ENCODE measurements around the gene ZNF775.
A peak's percentile ranks its signal among the peaks of the same experiment; 100 is the strongest.

ZNF775 gene

DNA sequence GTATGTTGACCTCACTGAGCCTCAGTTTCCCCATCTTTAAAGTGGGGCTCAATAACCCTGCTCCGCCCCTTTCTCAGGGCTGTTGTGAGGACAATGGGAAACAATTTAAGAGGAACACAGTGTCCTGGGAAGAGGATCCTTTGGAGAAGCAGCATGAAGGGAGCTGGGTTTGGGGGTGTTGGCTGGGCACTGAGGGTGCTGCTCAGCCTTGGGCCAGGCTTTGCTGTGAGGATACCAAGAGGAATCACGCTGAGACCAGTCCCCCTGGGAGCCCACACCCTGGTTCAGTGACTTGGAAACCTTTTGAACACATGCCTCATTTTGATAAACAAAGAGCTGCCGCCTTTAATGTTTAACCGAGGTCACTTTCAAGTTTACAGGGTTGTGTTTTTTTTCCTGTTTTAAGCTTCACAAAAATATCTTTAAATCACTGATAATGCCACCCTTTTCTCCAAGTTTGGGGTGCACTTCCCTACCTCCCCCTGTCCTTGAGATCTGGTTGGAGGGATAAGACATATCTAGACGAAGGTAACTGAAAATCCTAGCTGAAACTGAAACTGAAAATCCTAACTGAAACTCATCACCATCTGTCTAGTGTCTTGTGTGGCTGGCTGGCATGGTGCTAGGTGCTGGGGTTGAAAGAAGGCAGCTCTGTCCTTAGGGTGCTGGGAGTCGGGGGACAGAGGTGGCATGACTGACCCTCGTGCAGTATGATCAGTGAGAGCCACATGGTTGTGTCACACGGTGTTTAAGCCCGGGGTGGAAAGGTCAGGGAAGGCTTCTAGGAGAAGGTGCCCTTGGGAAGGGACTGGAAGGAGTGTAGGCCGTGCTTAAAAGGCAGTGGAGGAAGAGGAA, 27.7 kb downstream of the ZNF775 start:
- Histone ChIP-seq H3K27ac (ENCODE audit: low read length) (no peak overlapping the region), H3K36me3 (ENCODE audit: control insufficient read depth, low read depth, low read length) (peaks cover 12% of the 10 kb centered on the region), H3K27me3 (ENCODE audit: control insufficient read depth, insufficient read depth, low read length) (no peaks in the 10 kb centered on the region), H3K4me3 (ENCODE audit: low read length) (peak overlapping the region; percentile 73), H3K4me1 (ENCODE audit: control insufficient read depth, low read depth, low read length) (peaks cover 41% of the 10 kb centered on the region), H3K9ac (ENCODE audit: low read length) (no peak overlapping the region), H3K9me3 (ENCODE audit: control insufficient read depth, low read depth, low read length) (no peaks in the 10 kb centered on the region)

DNA sequence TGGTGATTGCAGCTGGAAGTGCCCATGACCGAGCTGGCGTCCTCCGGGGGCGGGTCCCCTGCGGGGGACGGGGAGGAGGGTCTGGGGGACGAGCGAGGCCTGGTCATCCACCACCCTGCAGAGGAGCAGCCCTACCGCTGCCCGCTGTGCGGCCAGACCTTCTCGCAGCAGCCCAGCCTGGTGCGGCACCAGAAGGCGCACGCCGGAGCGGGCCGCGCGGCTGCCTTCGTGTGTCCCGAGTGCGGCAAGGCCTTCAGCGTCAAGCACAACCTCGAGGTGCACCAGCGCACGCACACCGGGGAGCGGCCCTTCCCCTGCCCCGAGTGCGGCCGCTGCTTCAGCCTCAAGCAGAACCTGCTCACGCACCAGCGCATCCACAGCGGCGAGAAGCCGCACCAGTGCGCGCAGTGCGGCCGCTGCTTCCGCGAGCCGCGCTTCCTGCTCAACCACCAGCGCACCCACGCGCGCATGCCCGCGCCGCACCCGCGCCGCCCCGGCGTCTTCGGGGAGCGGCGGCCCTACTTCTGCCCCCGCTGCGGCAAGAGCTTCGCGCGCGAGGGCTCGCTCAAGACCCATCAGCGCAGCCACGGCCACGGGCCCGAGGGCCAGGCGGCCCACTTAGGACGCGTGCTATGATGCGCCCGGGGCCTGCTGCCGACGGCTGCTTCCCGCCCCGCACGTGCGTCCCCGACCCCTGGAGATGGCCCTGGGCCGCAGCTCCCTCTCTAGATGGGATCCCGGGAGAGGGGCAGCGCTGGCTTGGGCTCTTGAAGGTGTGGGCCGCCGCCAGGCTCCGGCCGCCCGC, 28.7 kb downstream of the ZNF775 start:
- Histone ChIP-seq H3K9me3 (ENCODE audit: control insufficient read depth, low read depth, low read length) (no peaks in the 10 kb centered on the region), H3K4me3 (ENCODE audit: low read length) (no peak overlapping the region), H3K27ac (ENCODE audit: low read length) (no peak overlapping the region), H3K4me1 (ENCODE audit: control insufficient read depth, low read depth, low read length) (peaks cover 31% of the 10 kb centered on the region), H3K27me3 (ENCODE audit: control insufficient read depth, insufficient read depth, low read length) (no peaks in the 10 kb centered on the region), H3K9ac (ENCODE audit: low read length) (no peak overlapping the region), H3K36me3 (ENCODE audit: control insufficient read depth, low read depth, low read length) (peaks cover 12% of the 10 kb centered on the region)

- H3K9me3 ChIP-seq (ENCODE audit: control insufficient read depth, low read depth, low read length), result no peaks in the 10 kb centered on the region
- no peaks in the 10 kb centered on the region for H3K27me3 ChIP-seq (ENCODE audit: control insufficient read depth, insufficient read depth, low read length)
- H3K4me1 ChIP-seq (ENCODE audit: control insufficient read depth, low read depth, low read length), result peaks cover 22% of the 10 kb centered on the region
- H3K4me3 ChIP-seq (ENCODE audit: low read length), result no peak overlapping the region
- H3K36me3 ChIP-seq (ENCODE audit: control insufficient read depth, low read depth, low read length), result peaks cover 12% of the 10 kb centered on the region
- no peak overlapping the region for H3K9ac ChIP-seq (ENCODE audit: low read length)
- no peak overlapping the region for H3K27ac ChIP-seq (ENCODE audit: low read length)
Observed at GRCh38 chr7:150408393-150409299, 29.5 kb downstream of the ZNF775 start.

- no peak overlapping the region for H3K4me3 ChIP-seq (ENCODE audit: low read length)
- H3K4me1 ChIP-seq (ENCODE audit: control insufficient read depth, low read depth, low read length), result peaks cover 14% of the 10 kb centered on the region
Observed at GRCh38 chr7:150409300-150410030, 30.3 kb downstream of the ZNF775 start.

GRCh38 chr7:150410131-150410530, 31.0 kb downstream of the ZNF775 start:
- Histone ChIP-seq H3K4me3 (ENCODE audit: low read length) (no peak overlapping the region), H3K27ac (ENCODE audit: low read length) (no peak overlapping the region), H3K4me1 (ENCODE audit: control insufficient read depth, low read depth, low read length) (peaks cover 11% of the 10 kb centered on the region), H3K27me3 (ENCODE audit: control insufficient read depth, insufficient read depth, low read length) (no peaks in the 10 kb centered on the region), H3K36me3 (ENCODE audit: control insufficient read depth, low read depth, low read length) (peaks cover 12% of the 10 kb centered on the region), H3K9me3 (ENCODE audit: control insufficient read depth, low read depth, low read length) (no peaks in the 10 kb centered on the region), H3K9ac (ENCODE audit: low read length) (no peak overlapping the region)

More at GRCh38 chr7:150409300-150410030, 30.3 kb downstream of the ZNF775 start:
- Histone ChIP-seq H3K36me3 (ENCODE audit: control insufficient read depth, low read depth, low read length) (peaks cover 12% of the 10 kb centered on the region), H3K9me3 (ENCODE audit: control insufficient read depth, low read depth, low read length) (no peaks in the 10 kb centered on the region), H3K27me3 (ENCODE audit: control insufficient read depth, insufficient read depth, low read length) (no peaks in the 10 kb centered on the region), H3K27ac (ENCODE audit: low read length) (no peak overlapping the region), H3K9ac (ENCODE audit: low read length) (no peak overlapping the region)

DNA sequence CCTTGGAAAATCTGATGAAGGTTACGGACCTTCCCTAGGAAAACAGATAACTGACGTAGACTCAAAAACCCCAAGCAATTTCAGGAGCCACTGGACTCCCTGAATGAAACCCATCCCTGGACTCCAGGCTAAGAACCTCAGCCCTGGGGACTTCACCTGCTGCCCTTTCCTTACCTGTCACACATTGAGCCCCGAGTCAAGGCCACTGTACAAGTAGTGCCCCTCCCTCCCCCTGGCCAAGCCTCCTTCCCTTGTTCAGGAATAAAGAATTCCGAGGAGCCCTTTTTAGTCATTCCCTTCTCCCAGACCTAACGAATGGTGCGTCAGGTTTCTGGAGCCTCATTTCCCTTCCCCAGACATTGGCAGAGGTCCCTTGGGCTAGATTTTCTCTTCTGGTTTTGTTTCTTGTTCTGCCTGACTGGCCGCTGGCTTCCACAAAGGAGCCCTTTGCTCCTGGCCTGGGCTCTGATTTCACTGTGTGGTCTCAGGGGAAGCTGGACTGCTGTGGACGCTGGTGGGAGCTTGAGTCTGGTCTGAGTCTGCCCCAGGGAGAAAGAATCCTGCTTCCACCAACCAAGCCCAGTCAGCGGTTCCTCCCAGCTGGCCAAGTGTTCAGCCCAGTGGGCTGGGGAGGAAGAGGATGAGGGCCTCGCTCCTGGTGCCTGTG, 31.7 kb downstream of the ZNF775 start:
- Histone ChIP-seq H3K27me3 (ENCODE audit: control insufficient read depth, insufficient read depth, low read length) (no peaks in the 10 kb centered on the region), H3K4me1 (ENCODE audit: control insufficient read depth, low read depth, low read length) (peaks cover 11% of the 10 kb centered on the region), H3K4me3 (ENCODE audit: low read length) (no peak overlapping the region), H3K9ac (ENCODE audit: low read length) (no peak overlapping the region), H3K36me3 (ENCODE audit: control insufficient read depth, low read depth, low read length) (peaks cover 12% of the 10 kb centered on the region), H3K9me3 (ENCODE audit: control insufficient read depth, low read depth, low read length) (no peaks in the 10 kb centered on the region), H3K27ac (ENCODE audit: low read length) (no peak overlapping the region)

- Histone ChIP-seq H3K27ac (ENCODE audit: low read length) (no peak overlapping the region), H3K9me3 (ENCODE audit: control insufficient read depth, low read depth, low read length) (no peaks in the 10 kb centered on the region), H3K36me3 (ENCODE audit: control insufficient read depth, low read depth, low read length) (peaks cover 12% of the 10 kb centered on the region), H3K4me3 (ENCODE audit: low read length) (no peak overlapping the region), H3K9ac (ENCODE audit: low read length) (no peak overlapping the region), H3K27me3 (ENCODE audit: control insufficient read depth, insufficient read depth, low read length) (no peaks in the 10 kb centered on the region), H3K4me1 (ENCODE audit: control insufficient read depth, low read depth, low read length) (peaks cover 5% of the 10 kb centered on the region)
Observed at GRCh38 chr7:150411606-150412005, 32.5 kb downstream of the ZNF775 start.

DNA sequence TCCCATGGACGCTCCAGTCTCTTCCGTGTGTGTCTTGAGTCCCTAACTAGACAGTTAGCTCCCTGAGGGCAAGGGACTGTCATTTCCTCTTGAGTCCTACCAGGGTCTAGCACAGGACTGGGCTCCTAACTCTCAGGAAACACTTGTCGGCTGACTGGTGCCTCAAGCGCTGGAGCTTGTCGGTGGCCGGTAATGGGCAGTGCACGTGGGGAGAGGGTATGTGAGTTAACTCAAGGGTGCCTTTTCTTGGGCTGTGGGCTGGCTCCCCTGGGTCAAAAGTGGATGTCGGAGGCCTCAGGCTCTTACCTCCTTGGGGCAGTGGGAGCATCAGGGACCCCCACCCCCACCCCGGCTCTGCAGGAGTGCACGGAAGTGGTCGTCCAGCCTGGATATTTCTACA, 32.9 kb downstream of the ZNF775 start:
- H3K4me1 ChIP-seq (ENCODE audit: control insufficient read depth, low read depth, low read length), result peaks cover 1% of the 10 kb centered on the region
- H3K27ac ChIP-seq (ENCODE audit: low read length), result no peak overlapping the region
- no peaks in the 10 kb centered on the region for H3K27me3 ChIP-seq (ENCODE audit: control insufficient read depth, insufficient read depth, low read length)
- peaks cover 12% of the 10 kb centered on the region for H3K36me3 ChIP-seq (ENCODE audit: control insufficient read depth, low read depth, low read length)
- no peak overlapping the region for H3K9ac ChIP-seq (ENCODE audit: low read length)
- no peak overlapping the region for H3K4me3 ChIP-seq (ENCODE audit: low read length)
- H3K9me3 ChIP-seq (ENCODE audit: control insufficient read depth, low read depth, low read length), result no peaks in the 10 kb centered on the region

- H3K4me1 ChIP-seq (ENCODE audit: control insufficient read depth, low read depth, low read length), result no peaks in the 10 kb centered on the region
- no peak overlapping the region for H3K9ac ChIP-seq (ENCODE audit: low read length)
- peaks cover 12% of the 10 kb centered on the region for H3K36me3 ChIP-seq (ENCODE audit: control insufficient read depth, low read depth, low read length)
Observed at GRCh38 chr7:150412518-150413488, 33.7 kb downstream of the ZNF775 start.

More at GRCh38 chr7:150412518-150413488, 33.7 kb downstream of the ZNF775 start:
- H3K27me3 ChIP-seq (ENCODE audit: control insufficient read depth, insufficient read depth, low read length), result no peaks in the 10 kb centered on the region
- no peaks in the 10 kb centered on the region for H3K9me3 ChIP-seq (ENCODE audit: control insufficient read depth, low read depth, low read length)
- H3K27ac ChIP-seq (ENCODE audit: low read length), result no peak overlapping the region
- H3K4me3 ChIP-seq (ENCODE audit: low read length), result no peak overlapping the region

Data from iPS-18a (cell line).